ENCODE measurements around the gene CNGB1. TPM values are rescaled to one million over a fixed set of nuclear protein-coding genes. Genes with fewer than 3 reads are reported as not detected.

CNGB1 gene
- total RNA-seq, 2 experiments from 2014 or later, result not detected

GRCh38 chr16:57915811-57916488 is 55.0 kb downstream of the CNGB1 start:
- no peaks in the 10 kb centered on the region for H3K27me3 Mint-ChIP-seq
- no peaks in the 10 kb centered on the region for H3K36me3 Mint-ChIP-seq
- intact Hi-C loops (cut with micrococcal nuclease), result no loop called here
- H3K4me3 Mint-ChIP-seq, result no peak overlapping the region
- no peak for DNase-seq
- CTCF ChIA-PET, result no interaction called here
- no peak overlapping the region for H3K27ac Mint-ChIP-seq
- POLR2A ChIA-PET, result no interaction called here
- peaks cover 2% of the 10 kb centered on the region for H3K9me3 Mint-ChIP-seq
- H3K4me1 Mint-ChIP-seq (ENCODE audit: low read depth), result no peaks in the 10 kb centered on the region

DNA sequence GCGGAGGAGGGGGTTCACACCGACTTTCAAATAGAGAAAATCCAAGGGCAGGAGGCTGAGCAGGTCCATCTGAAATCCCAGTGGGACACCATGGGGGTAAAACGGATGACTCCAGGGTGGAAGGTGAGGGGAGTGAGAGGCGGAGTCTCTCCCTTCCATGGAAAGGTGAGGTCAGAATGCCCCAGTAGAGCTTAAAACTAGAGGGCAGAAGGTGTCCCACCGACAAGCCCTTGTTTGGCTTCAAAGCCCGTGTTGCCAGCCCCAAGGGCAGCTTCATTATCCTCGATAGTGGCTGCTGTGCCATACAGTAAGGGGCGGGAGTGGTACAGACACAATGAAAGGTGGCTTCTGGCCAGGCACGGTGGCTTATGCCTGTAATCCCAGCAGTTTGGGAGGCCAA is 55.7 kb downstream of the CNGB1 start:
- Mint-ChIP-seq H3K9me3 (peaks cover 2% of the 10 kb centered on the region), H3K27me3 (no peaks in the 10 kb centered on the region), H3K27ac (no peak overlapping the region), H3K36me3 (no peaks in the 10 kb centered on the region), H3K4me1 (ENCODE audit: low read depth) (no peaks in the 10 kb centered on the region), H3K4me3 (no peak overlapping the region)
- POLR2A ChIA-PET, result no interaction called here
- no peak for DNase-seq
- CTCF ChIA-PET, result no interaction called here
- intact Hi-C loops (cut with micrococcal nuclease), result no loop called here

GRCh38 chr16:57914244-57915173 is 56.4 kb downstream of the CNGB1 start:
- Mint-ChIP-seq H3K36me3 (no peaks in the 10 kb centered on the region), H3K9me3 (peaks cover 1% of the 10 kb centered on the region), H3K27ac (no peak overlapping the region), H3K27me3 (no peaks in the 10 kb centered on the region), H3K4me3 (no peak overlapping the region), H3K4me1 (ENCODE audit: low read depth) (no peaks in the 10 kb centered on the region)
- DNase-seq, result no peak
- POLR2A ChIA-PET, result no interaction called here
- CTCF ChIA-PET, result no interaction called here
- intact Hi-C loops (cut with micrococcal nuclease), result no loop called here

- intact Hi-C loops (cut with micrococcal nuclease), result no loop called here
- ChIA-PET POLR2A (no interaction called here), CTCF (no interaction called here)
- Mint-ChIP-seq H3K4me3 (no peak overlapping the region), H3K4me1 (ENCODE audit: low read depth) (no peaks in the 10 kb centered on the region), H3K27ac (no peak overlapping the region), H3K9me3 (no peaks in the 10 kb centered on the region), H3K27me3 (no peaks in the 10 kb centered on the region), H3K36me3 (no peaks in the 10 kb centered on the region)
- DNase-seq, result no peak
Measured at GRCh38 chr16:57912529-57913260, 58.2 kb downstream of the CNGB1 start.

- Mint-ChIP-seq H3K36me3 (no peaks in the 10 kb centered on the region), H3K4me1 (ENCODE audit: low read depth) (no peaks in the 10 kb centered on the region), H3K27me3 (no peaks in the 10 kb centered on the region), H3K4me3 (no peak overlapping the region), H3K27ac (no peak overlapping the region), H3K9me3 (no peaks in the 10 kb centered on the region)
- ChIA-PET CTCF (no interaction called here), POLR2A (no interaction called here)
- no peak for DNase-seq
- intact Hi-C loops (cut with micrococcal nuclease), result no loop called here
Measured at GRCh38 chr16:57911743-57912142, 59.2 kb downstream of the CNGB1 start.

GRCh38 chr16:57910696-57911095 is 60.2 kb downstream of the CNGB1 start:
- ChIA-PET POLR2A (no interaction called here), CTCF (no interaction called here)
- Mint-ChIP-seq H3K9me3 (no peaks in the 10 kb centered on the region), H3K4me1 (ENCODE audit: low read depth) (no peaks in the 10 kb centered on the region), H3K4me3 (no peak overlapping the region), H3K36me3 (no peaks in the 10 kb centered on the region), H3K27me3 (no peaks in the 10 kb centered on the region), H3K27ac (no peak overlapping the region)
- DNase-seq, result no peak
- intact Hi-C loops (cut with micrococcal nuclease), result no loop called here

- intact Hi-C loops (cut with micrococcal nuclease), result no loop called here
- Mint-ChIP-seq H3K4me3 (no peak overlapping the region), H3K27me3 (peaks cover 6% of the 10 kb centered on the region), H3K27ac (no peak overlapping the region), H3K4me1 (ENCODE audit: low read depth) (no peaks in the 10 kb centered on the region), H3K9me3 (no peaks in the 10 kb centered on the region), H3K36me3 (no peaks in the 10 kb centered on the region)
- ChIA-PET CTCF (interaction anchor here (1.3 kb wide), 1 partner anchor 332 kb away, joined by 4 read pairs; no protein-coding TSS in a partner anchor), POLR2A (no interaction called here)
- DNase-seq, result no peak
Measured at GRCh38 chr16:57908409-57908987, 62.4 kb downstream of the CNGB1 start.

DNA sequence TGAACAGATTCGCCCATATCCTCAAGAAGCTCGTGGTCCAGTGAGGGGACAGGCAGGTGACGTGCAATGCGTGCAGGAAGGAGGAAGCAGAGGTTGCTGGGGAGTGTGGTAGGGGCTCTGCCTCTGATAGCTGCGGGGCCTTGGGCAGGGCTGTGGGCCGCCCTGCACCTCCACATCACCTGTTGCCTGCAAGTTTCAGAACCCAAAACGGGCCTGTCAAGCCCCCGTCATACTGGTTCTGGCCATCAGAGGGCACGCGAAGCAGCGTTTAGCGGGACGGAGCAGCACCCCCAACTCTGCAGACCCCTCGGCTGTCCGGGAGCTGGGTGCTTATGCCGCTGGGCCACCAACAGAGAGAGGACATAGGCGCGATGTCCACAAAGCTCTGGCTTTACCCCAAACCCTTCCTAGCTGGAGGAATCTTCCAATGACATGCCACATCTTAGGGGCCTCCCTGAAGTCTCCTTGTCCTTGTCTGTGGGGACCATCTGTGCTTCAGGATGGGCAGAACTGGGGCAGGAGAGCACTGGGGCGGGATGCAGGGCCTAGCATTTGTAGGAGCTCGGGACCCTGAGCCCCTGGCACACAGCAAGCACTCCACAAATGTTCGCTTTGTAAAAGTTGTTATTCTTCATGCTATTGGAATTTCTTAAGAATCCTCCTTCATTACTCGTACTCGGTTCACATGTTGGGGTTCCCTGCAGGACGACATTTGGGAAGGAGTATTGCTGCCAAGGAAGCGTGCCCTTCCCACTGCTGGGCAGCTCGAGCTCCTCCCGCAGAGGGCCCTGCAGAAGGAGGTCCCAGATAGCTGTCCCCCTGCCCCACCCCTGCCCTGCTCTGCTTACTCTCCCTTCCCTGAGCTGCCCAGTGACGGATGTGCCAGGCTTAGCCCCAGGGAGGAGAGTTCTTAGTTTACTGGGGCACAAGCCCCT is 64.3 kb downstream of the CNGB1 start:
- CTCF ChIA-PET, result interaction anchor here (0.6 to 2.0 kb wide), 9 partner anchors 73 to 330 kb away, joined by 3 to 6 read pairs (median 4); no protein-coding TSS in a partner anchor
- POLR2A ChIA-PET, result no interaction called here
- no peaks in the 10 kb centered on the region for H3K4me1 Mint-ChIP-seq (ENCODE audit: low read depth)
- intact Hi-C loops (cut with micrococcal nuclease), result no loop called here
- DNase-seq, result peak; percentile 34
- H3K27me3 Mint-ChIP-seq, result peaks cover 11% of the 10 kb centered on the region
- H3K36me3 Mint-ChIP-seq, result no peaks in the 10 kb centered on the region
- H3K4me3 Mint-ChIP-seq, result no peak overlapping the region
- no peak overlapping the region for H3K27ac Mint-ChIP-seq
- H3K9me3 Mint-ChIP-seq, result no peaks in the 10 kb centered on the region

DNA sequence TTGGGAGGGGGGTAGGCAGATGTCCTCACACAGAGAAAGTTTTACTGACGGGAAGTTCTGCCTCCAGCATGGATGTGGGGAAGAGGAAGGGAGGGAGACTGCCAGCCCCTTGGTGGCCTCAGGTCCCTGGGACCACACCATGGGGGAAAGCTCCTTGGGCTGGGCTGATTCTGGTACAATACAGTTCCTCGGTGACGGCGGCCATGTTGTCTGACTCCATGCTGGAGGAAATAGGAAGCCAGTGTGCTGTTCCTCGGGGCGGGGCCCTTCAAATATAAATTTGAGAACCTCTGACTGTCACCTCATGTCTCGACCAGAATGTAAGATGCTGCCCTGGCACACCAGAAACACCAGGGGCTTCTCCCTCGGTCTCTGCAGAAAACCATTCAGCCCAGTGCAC is 66.8 kb downstream of the CNGB1 start:
- DNase-seq, result no peak
- H3K4me1 Mint-ChIP-seq (ENCODE audit: low read depth), result peaks cover 4% of the 10 kb centered on the region
- no peak overlapping the region for H3K27ac Mint-ChIP-seq
- no peak overlapping the region for H3K4me3 Mint-ChIP-seq
- intact Hi-C loops (cut with micrococcal nuclease), result no loop called here
- ChIA-PET CTCF (no interaction called here), POLR2A (no interaction called here)
- no peaks in the 10 kb centered on the region for H3K9me3 Mint-ChIP-seq
- H3K36me3 Mint-ChIP-seq, result no peaks in the 10 kb centered on the region
- H3K27me3 Mint-ChIP-seq, result peaks cover 19% of the 10 kb centered on the region

- no peak overlapping the region for H3K4me3 Mint-ChIP-seq
- no peak for DNase-seq
- ChIA-PET CTCF (no interaction called here), POLR2A (no interaction called here)
- peaks cover 19% of the 10 kb centered on the region for H3K27me3 Mint-ChIP-seq
- peaks cover 4% of the 10 kb centered on the region for H3K4me1 Mint-ChIP-seq (ENCODE audit: low read depth)
- H3K36me3 Mint-ChIP-seq, result no peaks in the 10 kb centered on the region
- no peak overlapping the region for H3K27ac Mint-ChIP-seq
- no peaks in the 10 kb centered on the region for H3K9me3 Mint-ChIP-seq
- intact Hi-C loops (cut with micrococcal nuclease), result no loop called here
Measured at GRCh38 chr16:57903656-57904055, 67.3 kb downstream of the CNGB1 start.

- Mint-ChIP-seq H3K4me3 (no peak overlapping the region), H3K27me3 (peaks cover 19% of the 10 kb centered on the region), H3K4me1 (ENCODE audit: low read depth) (peaks cover 4% of the 10 kb centered on the region), H3K27ac (no peak overlapping the region), H3K36me3 (no peaks in the 10 kb centered on the region), H3K9me3 (no peaks in the 10 kb centered on the region)
- intact Hi-C loops (cut with micrococcal nuclease), result no loop called here
- POLR2A ChIA-PET, result no interaction called here
- no peak for DNase-seq
- CTCF ChIA-PET, result interaction anchor here (0.6 to 3.3 kb wide), 3 partner anchors 9 to 231 kb away, joined by 3 to 21 read pairs (median 5); no protein-coding TSS in a partner anchor
Measured at GRCh38 chr16:57901480-57902069, 69.4 kb downstream of the CNGB1 start.

Measured in activated CD4-positive, alpha-beta memory T cell treated with anti-CD3 and anti-CD28 coated beads for 36 hours (primary cell).